Measurements from ENCODE around the gene DMGDH. TPM values are rescaled to one million over a fixed set of nuclear protein-coding genes. Genes with fewer than 3 reads are reported as not detected.

The DMGDH gene
- polyA plus RNA-seq, 1 experiment, result 2.9 TPM

DNA sequence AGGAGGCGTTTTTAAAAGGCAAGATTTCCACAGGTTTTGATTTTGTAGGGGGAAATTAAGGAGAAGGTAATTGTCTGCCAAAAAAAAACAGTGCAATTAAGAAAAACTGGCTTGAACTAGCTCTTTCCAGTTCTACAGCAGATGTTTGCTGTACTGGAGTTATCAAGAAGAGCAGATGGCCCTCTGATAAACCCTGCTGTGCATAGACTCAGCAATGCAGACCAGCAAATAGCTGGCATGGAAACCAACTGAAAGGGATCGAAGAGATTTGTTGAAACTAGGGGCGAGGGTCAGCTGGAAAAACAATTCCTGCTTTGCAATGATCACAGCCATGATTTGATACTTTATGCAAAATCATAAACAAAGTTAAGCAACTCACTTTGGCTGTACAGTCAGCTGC is 24.3 kb upstream of the DMGDH start:
- ChIA-PET POLR2A (no interaction called here), CTCF (no interaction called here)
- DNase-seq (ENCODE audit: low read depth), result no peak
- TF ChIP-seq CTCF (IDR thresholded peaks at IDR 0.05; ENCODE audit: insufficient read depth, low read depth, low read length), result no peak
- H3K27me3 ChIP-seq (ENCODE audit: control insufficient read depth, insufficient read depth, low read length), result peaks cover 5% of the 10 kb centered on the region; the same call in 1 of the 2 replicates
- no peak overlapping the region for H3K4me3 ChIP-seq (ENCODE audit: low read depth, low read length)
- no peaks in the 10 kb centered on the region for H3K36me3 ChIP-seq (ENCODE audit: control insufficient read depth, insufficient read depth, low read length)

DNA sequence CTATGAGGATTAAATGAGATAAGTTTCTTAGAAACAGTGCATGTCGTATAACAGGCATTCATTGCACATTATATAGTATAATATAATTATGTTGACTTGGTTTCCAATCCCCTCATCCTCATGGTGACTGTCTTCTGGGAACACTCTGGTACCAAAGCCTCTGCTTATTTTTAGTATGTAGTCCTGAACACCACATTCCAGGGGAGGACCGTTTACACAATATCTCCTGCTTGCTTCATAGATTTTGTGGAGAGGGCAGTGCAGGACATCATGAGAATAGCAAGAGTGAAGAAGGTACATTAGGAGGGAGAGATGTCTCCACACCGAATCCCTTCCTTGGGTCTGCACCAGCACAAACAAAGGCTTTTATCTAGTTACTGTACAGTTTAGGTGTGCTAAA is 21.6 kb upstream of the DMGDH start:
- Histone ChIP-seq H3K27me3 (ENCODE audit: control insufficient read depth, insufficient read depth, low read length) (peaks cover 5% of the 10 kb centered on the region; the same call in 1 of the 2 replicates), H3K36me3 (ENCODE audit: control insufficient read depth, insufficient read depth, low read length) (no peaks in the 10 kb centered on the region), H3K4me3 (ENCODE audit: low read depth, low read length) (no peak overlapping the region)
- POLR2A ChIA-PET, result no interaction called here
- CTCF ChIA-PET, result interaction anchor here (1.0 kb wide), 1 partner anchor 8 kb away, joined by 3 read pairs; no protein-coding TSS in a partner anchor
- TF ChIP-seq CTCF (IDR thresholded peaks at IDR 0.05; ENCODE audit: insufficient read depth, low read depth, low read length), result no peak
- no peak for DNase-seq (ENCODE audit: low read depth)

GRCh38 chr5:79088507-79088906 is 19.0 kb upstream of the DMGDH start:
- no peak for DNase-seq (ENCODE audit: low read depth)
- TF ChIP-seq CTCF (IDR thresholded peaks at IDR 0.05; ENCODE audit: insufficient read depth, low read depth, low read length), result no peak
- H3K36me3 ChIP-seq (ENCODE audit: control insufficient read depth, insufficient read depth, low read length), result no peaks in the 10 kb centered on the region
- ChIA-PET POLR2A (no interaction called here), CTCF (no interaction called here)
- peaks cover 5% of the 10 kb centered on the region; the same call in 1 of the 2 replicates for H3K27me3 ChIP-seq (ENCODE audit: control insufficient read depth, insufficient read depth, low read length)
- no peak overlapping the region for H3K4me3 ChIP-seq (ENCODE audit: low read depth, low read length)

GRCh38 chr5:79086116-79086515 is 16.6 kb upstream of the DMGDH start:
- no peaks in the 10 kb centered on the region for H3K27me3 ChIP-seq (ENCODE audit: control insufficient read depth, insufficient read depth, low read length)
- no peak overlapping the region for H3K4me3 ChIP-seq (ENCODE audit: low read depth, low read length)
- no peak for TF ChIP-seq CTCF (IDR thresholded peaks at IDR 0.05; ENCODE audit: insufficient read depth, low read depth, low read length)
- ChIA-PET POLR2A (no interaction called here), CTCF (interaction anchor here (1.2 kb wide), 1 partner anchor 29 kb away, joined by 3 read pairs; no protein-coding TSS in a partner anchor)
- DNase-seq (ENCODE audit: low read depth), result no peak
- no peaks in the 10 kb centered on the region for H3K36me3 ChIP-seq (ENCODE audit: control insufficient read depth, insufficient read depth, low read length)

DNA sequence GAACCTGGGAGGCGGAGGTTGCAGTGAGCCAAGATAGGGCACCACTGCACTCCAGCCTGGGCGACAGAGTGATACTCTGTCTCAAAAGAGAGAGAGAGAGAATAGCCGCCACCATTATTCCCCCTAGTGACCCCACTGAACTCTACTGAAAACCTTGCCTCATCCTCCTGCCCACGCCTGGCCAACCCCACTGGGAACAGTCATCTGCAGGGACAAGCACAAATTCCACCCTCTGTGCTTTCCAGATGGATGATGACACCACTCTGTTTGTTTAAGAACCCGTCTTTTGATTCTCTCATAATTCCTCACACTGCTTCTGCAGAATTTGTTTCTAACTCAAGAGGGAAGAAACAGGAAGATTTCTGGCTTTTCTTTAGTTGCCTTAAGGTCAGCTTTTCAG is 12.3 kb upstream of the DMGDH start:
- Histone ChIP-seq H3K36me3 (ENCODE audit: control insufficient read depth, insufficient read depth, low read length) (no peaks in the 10 kb centered on the region), H3K27me3 (ENCODE audit: control insufficient read depth, insufficient read depth, low read length) (no peaks in the 10 kb centered on the region), H3K4me3 (ENCODE audit: low read depth, low read length) (no peak overlapping the region)
- no peak for DNase-seq (ENCODE audit: low read depth)
- POLR2A ChIA-PET, result no interaction called here
- no peak for TF ChIP-seq CTCF (IDR thresholded peaks at IDR 0.05; ENCODE audit: insufficient read depth, low read depth, low read length)
- CTCF ChIA-PET, result interaction anchor here (2.0 kb wide), 1 partner anchor 8 kb away, joined by 6 read pairs; no protein-coding TSS in a partner anchor
